Activated naive CD4-positive, alpha-beta T cell treated with anti-CD3 and anti-CD28 coated beads, Interleukin-2, amount 50 U/mL, for 16 hours (primary cell): ENCODE data around the gene PAOX.
"Not testable (repeated sequence)": the region's sequence is repeated elsewhere in the genome, so short reads cannot be mapped to it uniquely, and the experiment has no call there.

ENCODE experiments used
- DNase-seq: peaks from one replicate; pipeline ENCODE4 v3.0.0-alpha.2; 2020

Gene PAOX

DNA sequence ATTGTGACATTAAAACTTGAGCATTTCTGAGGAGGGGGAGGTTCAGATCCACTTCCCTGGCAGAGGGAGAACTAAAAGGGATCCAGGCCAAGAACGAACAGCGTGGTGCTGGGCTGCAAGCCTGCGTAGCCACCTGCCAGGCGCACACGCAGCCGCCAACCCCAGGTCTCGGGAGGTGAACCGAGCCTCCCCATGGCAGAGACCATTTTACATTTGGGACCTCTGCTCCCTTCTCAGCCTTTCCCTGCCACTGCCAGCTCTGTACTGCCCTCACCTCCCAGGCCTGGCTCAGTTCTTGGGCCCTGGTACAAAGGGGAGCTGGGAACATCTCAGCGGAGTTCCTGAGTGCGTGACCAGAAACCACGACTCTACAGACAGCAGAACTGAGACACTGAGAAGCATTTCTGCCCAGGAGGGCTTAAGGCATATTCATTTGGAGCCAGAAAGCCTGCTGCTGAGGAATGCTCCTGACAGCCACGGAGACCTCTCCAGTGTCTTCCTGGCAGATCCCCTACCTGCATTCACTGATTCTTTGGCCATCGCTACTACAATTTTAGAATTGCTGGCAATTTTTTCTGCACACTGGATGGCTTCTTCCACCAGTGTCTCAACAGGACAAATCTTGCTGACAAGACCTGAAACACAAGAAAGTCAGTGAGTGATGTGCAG lies 13.5 kb upstream of the PAOX start:
- DNase-seq, result no peak

DNA sequence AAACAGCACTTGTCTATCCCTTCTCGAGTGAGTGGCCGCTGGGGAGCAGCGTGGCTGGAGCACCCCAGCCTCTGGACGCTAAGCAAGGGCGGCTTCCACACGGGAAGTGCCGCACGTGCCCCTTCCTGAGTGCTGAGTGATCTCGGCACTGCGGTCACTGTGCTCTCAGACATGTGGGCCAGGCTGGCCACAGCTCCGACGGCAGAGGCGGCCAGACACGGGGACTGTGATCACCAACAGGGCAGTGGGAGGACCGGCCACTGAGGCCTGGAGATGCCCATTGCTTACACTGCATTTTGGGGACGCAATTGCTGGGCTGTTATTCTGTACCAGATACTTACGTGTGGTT lies 13.0 kb upstream of the PAOX start:
- no peak for DNase-seq

DNA sequence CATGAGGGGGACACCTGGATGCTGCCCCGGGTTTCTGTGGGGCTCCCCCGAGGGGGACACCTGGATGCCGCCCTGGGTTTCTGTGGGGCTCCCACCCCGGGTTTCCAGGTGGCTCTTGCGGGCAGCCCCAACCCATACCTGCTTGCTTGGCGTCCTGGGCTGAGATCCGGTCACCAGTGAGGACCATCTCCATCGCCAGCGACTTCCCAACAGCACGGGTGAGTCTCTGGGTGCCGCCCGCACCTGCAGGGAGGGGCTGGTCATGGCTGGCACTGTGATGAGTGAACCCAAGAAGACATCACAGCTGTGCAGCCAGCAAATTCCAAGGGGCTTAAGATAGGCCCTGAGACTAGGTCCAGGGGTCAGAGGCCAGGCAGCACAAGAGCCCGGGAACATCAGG lies 12.3 kb upstream of the PAOX start:
- no peak for DNase-seq

DNA sequence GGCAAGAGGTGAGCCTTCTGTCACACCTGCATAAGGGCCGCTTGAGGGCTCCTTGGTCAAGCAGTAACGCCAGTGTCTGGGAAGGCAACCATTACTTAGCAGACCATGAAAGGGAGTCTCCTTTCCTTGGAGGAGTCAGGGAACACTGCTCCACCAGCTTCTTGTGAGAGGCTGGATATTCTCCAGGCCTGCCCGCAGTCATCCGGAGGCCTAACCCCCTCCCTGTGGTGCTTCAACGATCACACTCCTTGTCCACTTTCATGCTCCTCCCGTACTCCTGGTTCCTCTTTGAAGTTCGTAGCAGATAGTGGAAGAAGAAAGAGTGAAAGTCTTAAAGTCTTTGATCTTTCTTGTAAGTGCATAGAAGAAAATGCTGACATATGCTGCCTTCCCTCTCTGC lies 11.6 kb upstream of the PAOX start:
- not testable (repeated sequence) for DNase-seq

DNA sequence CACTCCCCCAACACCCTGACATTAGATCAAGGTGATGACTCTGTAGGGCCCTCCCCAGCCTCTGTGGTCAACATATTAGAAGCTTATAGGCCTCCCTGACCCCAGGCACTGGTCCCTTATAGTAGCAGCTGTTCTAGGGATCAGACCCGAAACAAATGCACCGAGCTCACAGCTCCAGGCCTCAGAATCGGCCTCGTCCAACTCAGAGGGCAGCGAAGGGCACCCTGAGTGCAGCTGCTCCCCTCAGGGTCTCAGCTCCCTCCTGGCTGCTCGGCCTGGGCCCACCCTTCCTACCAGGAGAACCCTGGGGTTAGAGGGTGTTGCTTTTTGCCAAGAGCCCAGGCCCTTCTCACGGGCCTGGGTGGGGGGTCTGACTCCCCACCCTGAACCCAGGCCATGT lies 10.9 kb upstream of the PAOX start:
- DNase-seq, result no peak

DNA sequence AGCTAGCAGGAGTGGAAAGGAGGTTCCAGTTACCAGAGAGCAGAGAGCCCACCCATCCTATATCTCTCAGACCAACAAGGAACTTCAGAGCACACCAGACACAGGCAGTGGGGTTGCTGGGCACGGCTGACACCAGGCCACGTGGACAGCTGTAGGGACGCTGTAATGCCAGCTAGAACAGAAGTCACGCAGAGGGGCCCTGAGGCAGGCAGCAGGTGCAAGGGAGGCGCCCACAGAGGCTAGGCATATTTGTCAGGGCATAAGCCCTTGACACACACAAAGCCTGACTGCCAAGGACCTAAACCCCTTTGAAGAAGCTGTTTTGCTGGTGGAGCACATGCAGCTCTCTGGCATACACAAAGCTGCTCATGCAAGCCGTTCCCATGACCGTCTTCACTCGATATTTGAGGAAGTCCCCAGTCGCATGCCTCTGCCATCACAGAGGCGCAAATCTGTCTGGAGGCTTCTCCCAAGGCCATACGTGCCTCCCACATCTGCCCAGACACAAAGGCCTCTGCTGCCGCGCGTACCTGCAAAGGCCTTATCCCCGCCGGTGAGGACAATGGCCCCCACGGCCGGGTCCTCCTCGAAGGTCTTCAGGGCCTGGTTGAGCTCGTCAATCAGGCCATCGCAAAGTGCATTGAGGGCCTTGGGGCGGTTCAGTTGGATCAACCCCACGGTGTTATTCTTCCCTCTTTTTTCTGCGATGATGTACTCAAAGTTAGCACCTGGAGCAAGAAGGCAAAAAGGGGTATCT lies 8.9 kb upstream of the PAOX start:
- DNase-seq, result no peak

DNA sequence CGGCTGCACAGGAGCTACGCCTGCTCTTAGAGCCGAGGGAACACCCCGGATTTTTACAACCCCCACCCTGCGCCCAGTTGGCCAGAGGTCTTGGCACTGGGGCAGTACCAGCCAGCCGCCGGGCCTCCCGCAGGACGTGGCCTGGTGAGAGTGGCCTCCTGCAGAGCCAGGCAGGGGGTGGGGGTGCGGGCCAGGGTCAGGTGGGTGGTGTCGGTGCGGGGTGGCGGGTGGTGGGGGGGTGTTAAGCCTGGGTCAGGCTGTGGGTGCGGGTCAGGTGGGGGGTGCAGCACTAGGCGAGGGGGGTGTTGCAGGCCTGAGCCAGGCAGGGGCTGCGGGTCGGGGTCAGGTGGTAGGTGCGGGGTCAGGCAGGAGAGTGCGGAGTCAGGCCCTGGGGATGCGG lies 6.6 kb upstream of the PAOX start:
- no peak for DNase-seq

DNA sequence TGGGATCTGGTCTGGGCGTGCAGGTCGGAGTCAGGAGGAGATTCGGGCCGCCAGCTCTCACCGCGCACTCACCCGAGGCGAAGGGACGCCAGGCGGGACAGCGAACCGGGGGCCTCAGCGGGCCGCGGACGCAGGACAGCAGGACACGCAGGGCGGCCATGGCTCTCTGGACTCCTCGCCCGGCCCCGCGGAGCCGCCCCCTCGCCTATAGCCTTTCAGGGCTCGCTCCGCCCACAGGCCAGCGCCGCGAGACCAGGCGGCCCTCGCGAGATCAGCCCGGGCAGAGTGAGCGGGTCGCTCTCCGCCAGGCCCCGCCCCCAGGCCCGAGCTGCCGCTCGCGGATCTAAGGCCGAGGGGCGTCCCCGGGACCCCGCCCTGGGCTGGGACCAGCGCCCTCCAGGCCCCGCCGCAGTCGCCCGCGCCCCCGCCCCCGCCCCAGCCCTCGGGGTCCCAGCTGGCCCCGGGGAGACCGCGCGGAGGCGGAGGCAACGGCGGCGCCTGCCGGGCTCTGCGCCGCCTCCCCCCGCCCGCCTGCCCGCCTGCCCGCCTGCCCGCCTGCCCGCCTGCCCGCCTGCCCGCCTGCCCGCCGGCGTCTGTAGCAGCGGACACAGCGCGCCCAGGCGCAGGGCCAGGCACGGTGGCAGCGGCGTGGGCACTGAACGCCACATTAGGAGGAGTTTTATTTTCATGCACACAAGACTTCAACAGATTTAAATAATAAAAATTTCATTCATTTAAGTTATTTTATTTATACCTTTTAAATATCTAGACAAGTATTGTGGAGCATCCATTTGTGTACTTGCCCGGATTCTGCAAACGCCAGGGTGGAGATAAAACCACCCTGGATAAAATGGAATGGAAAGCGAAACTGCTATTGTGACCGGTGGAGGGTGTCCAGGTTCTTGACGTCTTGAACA lies 5.6 kb upstream of the PAOX start, which contains the start of gene ECHS1:
ECHS1 (minus strand) TSS at position 181 of the 917 bp plus-strand sequence; CDS start at position 160, 21 bp downstream.
- DNase-seq, result peak; percentile 96

DNA sequence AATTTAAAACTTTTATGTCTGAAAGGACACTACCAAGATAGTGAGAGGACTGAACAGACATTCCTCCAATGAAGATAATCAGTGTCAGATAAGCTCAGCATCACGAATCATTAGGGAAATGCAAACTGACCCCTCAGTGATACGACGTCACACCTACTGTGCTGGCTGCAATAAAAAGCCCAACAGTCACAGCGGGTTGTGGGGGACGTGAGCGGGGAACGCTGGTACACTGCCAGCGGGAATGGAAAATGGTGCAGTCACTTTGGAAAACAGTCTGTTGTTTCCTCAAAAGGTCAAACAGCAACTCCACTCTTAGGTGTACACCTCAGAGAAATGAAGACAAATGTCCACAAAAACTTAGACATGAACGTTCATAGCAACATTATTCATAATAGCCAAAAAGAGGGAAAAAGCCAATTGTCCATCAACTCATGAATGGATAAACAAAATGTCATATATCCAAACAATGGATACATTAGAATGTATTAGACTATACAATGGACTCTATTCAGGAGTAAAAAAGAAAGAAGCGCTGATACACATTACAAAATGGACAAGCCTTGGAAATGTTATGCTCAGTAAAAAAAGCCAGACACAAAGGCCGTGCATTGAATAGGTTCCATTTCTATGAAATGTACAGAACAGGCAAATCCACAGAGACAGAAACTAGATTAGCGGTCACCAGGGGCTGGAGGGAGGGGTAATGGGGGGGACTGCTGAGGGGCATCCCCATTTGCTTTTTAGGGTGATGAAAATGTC lies 3.5 kb upstream of the PAOX start:
- no peak for DNase-seq

DNA sequence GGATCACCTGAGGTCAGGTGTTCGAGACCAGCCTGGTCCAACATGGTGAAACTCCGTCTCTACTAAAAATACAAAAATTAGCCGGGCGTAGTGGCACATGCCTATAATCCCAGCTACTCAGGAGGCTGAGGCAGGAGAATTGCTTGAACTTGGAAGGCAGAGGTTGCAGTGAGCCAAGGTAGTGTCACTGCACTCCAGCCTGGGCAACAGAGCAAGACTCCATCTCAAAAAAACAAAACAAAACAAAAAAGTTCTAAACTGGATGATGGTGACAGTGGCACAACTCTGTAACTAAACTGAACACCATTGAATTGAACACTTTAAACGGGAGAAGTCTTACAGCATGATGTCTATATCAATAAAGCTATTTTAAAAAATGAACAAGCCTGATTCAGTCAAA lies 2.9 kb upstream of the PAOX start:
- DNase-seq, result not testable (repeated sequence)

DNA sequence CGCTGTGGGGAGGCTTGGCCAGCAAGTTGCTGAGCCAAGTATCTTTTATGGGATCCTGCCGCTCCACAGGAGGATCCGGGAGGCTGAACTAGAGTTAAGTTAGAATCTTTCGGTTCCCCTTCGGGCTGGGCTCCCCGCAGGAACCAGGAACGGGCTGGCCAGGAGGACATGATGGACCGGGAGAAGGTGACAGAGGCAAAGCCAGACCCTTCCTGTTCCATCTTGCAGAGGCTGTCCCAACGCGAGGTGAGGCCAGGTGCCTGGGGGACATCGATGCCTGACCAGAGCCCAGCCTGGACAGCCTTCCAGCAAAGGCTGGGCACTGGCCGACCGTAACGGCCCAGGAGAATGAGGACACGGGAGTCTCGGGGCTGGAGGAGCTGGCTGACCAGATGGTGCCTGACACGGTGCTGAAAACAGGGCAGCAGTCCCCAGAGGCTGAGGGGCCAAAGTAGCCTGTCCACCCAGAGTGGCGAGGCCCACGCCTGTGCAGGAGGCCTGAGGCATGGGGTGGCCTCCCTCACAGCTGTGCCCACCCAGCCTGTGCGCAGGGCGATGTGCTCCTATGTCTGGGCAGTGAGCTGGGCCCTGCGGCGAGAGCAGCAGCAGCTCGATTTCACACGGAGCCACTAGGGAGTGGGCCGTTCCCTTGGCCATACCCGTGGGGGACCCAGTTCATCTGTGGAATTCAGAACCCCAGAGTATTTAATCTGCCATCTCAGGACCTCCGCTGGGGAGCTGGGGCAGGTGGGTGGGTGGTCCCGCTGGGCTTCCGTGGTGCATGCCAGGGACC lies 1.8 kb upstream of the PAOX start:
- DNase-seq, result no peak

DNA sequence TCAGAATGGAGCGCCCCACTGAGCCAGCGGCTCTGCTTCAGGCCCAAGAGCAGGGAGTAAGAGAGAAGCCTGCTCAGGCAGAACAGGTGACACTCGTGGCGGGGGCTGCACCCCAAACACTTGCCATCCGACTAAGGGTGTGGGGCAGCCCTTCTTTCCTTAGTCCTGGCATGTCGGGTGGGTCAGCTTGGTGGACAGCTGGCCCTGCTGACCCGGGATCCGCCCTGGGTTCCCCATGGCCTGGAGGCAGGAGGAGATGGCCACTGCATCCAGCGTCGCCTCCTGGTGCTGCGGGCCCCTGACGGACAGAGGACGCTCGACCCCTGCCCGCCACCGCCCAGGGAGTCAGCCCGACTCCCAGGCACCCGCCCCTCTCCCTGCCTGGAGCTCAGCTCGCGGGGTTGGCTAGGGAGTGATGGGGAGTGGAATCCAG lies 1.2 kb upstream of the PAOX start:
- no peak for DNase-seq

DNA sequence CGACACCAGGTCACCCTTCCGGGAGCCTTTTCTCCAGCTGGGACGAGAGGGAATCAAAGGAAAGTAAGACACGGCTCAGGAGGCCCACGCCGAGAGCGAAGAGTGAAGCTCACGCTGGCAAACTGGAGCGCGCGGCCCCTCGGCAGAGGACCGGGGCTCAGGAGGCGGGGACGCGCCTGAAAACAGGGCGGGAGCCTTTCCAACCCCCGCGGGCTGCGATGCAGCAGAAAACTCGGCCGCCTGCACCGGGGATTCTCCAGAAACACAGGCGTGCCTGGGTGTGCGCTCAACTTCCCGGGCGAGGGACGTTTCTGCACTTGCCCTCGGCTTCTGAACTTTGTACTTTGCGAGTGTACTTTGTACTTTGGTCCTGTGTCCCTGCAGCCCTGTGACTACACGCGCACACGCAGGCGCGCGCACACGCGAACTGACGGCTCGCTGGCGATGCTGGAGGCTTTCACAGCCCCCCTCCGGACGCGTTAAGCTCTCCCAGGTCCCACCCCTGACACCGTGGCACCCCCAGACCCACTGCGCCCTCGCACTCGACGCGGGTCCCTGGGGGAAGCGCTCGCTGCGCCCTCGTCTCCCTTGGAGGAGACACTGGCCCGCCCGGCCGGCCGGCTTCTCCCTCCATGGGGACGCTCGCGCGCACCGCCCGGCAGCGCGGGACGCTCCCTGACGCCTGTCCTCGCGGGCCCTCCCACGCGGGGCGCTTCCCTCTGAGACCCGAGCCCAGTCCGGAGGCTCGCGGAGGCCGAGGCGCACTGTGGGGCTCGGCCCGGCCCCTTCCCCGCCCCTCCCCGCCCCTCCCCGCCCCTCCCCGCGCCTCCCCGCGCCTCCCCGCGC lies 588 bp upstream of the PAOX start:
- peak; percentile 64 for DNase-seq

DNA sequence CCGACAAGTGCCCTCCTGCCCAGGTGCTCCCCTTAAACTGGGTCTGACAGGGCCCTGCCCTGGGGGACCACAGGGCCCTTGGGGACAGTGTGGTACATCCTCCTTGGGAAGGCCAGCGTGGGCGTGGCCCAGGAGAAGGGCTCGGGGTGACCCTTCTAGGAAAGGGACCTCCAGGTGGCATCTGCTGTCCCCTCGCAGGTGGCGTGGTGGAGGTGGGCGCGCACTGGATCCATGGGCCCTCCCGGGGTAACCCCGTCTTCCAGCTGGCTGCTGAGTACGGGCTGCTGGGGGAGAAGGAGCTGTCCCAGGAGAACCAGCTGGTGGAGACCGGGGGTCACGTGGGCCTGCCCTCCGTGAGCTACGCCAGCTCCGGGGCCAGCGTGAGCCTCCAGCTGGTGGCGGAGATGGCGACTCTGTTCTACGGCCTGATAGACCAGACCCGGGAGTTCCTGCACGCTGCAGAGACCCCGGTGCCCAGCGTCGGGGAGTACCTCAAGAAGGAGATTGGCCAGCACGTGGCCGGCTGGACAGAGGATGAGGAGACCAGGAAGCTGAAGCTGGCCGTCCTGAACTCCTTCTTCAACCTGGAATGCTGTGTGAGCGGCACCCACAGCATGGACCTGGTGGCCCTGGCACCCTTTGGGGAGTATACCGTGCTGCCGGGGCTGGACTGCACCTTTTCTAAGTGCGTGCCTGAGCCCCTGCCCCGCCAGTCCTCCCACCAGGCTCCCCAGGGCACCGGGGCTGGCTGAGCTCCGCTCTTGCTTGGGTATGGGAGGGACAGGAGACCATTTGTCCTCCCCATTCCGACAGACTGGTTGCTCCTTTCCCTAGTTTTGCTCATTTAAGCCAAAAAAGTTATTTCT lies 972 bp downstream of the PAOX start:
- DNase-seq, result no peak

DNA sequence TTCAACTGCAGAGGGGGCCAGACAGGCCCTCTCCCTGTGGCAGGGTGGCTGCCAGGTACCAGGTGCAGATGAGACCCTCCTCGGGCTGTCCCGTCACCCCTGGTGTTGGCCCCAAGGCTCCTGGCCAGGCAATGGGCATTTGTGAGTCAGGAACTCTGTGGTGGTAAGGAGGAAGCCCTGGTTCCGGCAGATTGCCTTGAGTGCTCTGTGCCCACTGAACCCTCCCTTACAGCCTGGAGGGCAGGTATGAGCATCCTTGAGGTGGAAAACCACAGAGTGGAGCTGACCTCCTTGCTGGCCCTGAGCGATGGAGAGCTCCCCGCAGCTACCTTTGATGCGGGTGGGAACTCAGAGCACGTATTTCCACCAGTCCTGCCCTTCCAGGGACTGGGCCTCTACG lies 2.0 kb downstream of the PAOX start:
- no peak for DNase-seq

DNA sequence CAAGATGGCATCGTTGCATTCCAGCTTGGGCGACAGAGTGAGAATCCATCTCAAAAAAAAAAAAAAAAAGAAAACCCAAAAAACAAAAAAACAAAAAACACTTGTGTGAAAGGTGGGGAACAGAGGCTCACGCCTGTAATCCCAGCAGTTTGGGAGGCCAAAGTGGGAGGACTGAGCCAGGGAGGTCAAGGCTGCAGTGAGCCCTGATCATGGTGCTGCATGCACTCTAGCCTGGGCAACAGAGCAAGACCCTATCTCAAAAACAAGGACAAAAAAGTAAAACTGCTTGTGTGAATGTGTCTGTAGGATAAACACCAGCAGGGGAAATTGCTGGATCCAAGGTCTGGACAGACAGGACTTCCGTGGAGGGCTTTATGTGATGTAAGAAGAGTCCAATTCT lies 4.5 kb downstream of the PAOX start:
- DNase-seq, result no peak

DNA sequence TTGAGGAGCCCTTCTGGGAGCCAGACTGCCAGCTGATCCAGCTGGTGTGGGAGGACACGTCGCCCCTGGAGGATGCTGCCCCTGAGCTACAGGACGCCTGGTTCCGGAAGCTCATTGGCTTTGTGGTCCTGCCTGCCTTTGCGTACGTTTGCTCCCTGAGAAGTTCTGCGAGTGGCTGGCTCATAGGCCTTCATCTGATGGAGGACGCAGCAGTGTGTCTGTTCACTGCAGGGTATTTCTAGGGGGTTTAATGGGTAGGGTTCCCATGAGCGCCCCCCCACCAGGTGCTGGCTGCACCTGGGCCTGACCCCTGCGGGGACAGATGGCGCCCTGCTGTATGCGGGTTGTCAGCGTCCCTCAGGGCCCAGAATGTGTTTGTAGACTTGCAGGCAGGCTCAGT lies 5.0 kb downstream of the PAOX start:
- DNase-seq, result no peak

DNA sequence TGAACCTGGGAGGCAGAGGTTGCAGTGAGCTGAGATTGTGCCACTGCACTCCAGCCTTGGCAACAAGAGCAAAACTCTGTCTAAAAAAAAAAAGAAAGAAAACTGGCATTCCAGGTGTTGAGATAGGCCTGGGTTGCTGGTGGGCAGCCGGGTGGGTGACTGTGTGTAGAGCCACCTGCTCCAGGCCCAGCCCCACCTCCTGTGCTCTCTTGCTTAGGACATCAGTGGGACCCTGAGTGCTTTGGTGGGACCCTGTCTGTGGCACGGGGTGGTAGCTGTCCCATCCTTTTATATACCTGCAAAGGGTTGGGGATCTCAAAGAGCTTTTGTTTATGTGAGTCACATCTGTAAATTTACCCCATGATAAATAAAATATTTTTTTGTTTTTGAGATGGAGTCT lies 6.2 kb downstream of the PAOX start:
- no peak for DNase-seq

DNA sequence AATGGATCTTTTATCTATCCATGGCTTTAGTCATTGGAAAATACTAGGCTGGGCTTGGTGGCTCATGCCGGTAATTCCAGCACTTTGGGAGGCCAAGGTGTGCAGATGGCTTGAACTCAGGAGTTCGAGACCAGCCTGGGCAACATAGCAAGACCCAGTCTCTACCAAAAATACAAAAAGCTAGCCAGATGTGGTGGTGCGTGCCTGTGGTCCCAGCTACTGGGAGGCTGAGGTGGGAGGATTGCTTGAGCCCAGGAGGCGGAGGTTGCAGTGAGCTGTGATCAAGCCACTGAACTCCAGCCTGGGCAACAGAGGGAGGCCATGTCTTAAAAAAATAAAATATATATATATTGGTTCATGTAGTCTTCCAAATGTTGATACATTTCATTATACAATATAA lies 7.9 kb downstream of the PAOX start:
- DNase-seq, result not testable (repeated sequence)
